Spleen (tissue), 7 donors: ENCODE results near the gene ATXN1.

ENCODE experiments used
- POLR2A ChIP-seq, 3 donors: fragments of 450-650 bp; IDR thresholded peaks; one replicate each; pipeline ENCODE4 v1.5.1; 2017; ENCODE audit warnings: antibody characterized with exemption in 3 of 3, mild to moderate bottlenecking in 1 of 3
- TF ChIP-seq, protein P1 (sequence below), 11 experiments: fragments of 200-600 bp in 7 of 11; fragments of 450-650 bp in 4 of 11; sonication (generic) in 4 of 11; IDR thresholded peaks in 8 of 11; conservative IDR thresholded peaks in 3 of 11; 1 replicate in 7 of 11; 2 replicates in 4 of 11; pipeline versions ENCODE4 v1.4.0 to v1.8.0; 2016 to 2021; ENCODE audit warnings: antibody characterized with exemption in 11 of 11, inconsistent platforms in 4 of 11, mild to moderate bottlenecking in 1 of 11
- donor health status: DM: no; HTN: no; CAD: no; lungs with moderate emphysema.
- donor health status: DM: no; HTN: no; CAD: no.
- donor health status: DM: no; HTN: no; CAD: no.

DNA sequence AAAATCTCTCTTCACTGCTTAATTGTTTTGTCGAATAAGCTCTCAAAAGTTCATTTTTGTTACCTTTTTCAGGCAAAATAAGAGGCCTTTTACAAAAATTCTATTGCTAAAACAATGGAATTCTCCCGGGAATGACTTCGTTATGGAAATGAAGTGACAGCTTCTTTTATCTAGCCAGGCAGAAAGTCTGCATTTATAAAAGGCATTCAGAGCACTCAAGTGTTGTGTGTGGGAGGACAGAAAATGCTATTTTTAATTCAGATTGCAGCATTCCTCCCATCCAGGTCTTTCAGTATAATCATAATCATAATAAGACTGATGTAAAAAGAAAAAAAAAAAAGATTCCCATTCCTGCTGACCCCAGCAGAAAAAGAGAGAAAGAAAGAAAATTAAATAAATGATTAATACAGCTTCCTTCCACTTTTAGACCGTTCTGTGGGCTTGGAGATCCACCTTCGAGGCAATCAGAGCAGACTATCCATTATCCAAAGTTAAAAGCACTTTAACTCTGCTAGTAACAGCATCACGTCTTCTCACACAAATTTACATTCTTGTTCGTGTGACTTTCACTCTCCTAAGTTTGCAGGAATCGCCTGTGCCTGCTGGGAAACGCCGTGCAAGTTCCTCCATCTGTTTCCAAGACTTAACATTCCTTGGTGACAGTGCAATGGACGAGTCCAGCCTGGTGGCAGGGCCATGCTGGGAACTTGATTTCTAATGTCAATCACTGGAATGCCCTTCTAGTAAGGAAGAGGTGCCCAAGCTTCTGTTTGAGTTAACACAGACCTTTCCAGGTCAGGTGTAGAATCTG is 264.1 kb downstream of the ATXN1 start:
- TF ChIP-seq, protein P1, sequence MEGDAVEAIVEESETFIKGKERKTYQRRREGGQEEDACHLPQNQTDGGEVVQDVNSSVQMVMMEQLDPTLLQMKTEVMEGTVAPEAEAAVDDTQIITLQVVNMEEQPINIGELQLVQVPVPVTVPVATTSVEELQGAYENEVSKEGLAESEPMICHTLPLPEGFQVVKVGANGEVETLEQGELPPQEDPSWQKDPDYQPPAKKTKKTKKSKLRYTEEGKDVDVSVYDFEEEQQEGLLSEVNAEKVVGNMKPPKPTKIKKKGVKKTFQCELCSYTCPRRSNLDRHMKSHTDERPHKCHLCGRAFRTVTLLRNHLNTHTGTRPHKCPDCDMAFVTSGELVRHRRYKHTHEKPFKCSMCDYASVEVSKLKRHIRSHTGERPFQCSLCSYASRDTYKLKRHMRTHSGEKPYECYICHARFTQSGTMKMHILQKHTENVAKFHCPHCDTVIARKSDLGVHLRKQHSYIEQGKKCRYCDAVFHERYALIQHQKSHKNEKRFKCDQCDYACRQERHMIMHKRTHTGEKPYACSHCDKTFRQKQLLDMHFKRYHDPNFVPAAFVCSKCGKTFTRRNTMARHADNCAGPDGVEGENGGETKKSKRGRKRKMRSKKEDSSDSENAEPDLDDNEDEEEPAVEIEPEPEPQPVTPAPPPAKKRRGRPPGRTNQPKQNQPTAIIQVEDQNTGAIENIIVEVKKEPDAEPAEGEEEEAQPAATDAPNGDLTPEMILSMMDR (IDR thresholded peaks at IDR 0.05 in 8 of 11, conservative IDR thresholded peaks at IDR 0.05 in 3 of 11): no peak
- TF ChIP-seq POLR2A (IDR thresholded peaks at IDR 0.05): no peak
